Endodermal cell (in vitro differentiated cells): ENCODE results near the gene EMD. TPM values are rescaled to one million over a fixed set of nuclear protein-coding genes. Genes with fewer than 3 reads are reported as not detected.

Experiments used
- DNase-seq: peaks from one replicate; pipeline ENCODE4 v3.0.0-alpha.2; 2017
- H3K27ac ChIP-seq: 2 replicates; pipeline ENCODE4 v1.5.1; 2013; ENCODE audit warnings: mild to moderate bottlenecking, low read depth, low read length, moderate library complexity
- H3K27me3 ChIP-seq: 2 replicates; pipeline ENCODE4 v1.6.1; 2013; ENCODE audit warnings: mild to moderate bottlenecking, low read length, moderate library complexity; ENCODE audit not compliant: insufficient read depth, control insufficient read depth, poor library complexity, severe bottlenecking
- H3K36me3 ChIP-seq: 2 replicates; pipeline ENCODE4 v1.7.0; 2013; ENCODE audit warnings: mild to moderate bottlenecking, low read length, moderate library complexity; ENCODE audit not compliant: control insufficient read depth, insufficient read depth
- H3K4me1 ChIP-seq: one replicate; pipeline ENCODE4 v1.7.0; 2013; ENCODE audit warnings: low read length; ENCODE audit not compliant: control insufficient read depth, insufficient read depth
- H3K4me3 ChIP-seq: 2 replicates; pipeline ENCODE4 v1.5.1; 2013; ENCODE audit warnings: mild to moderate bottlenecking, low read length, moderate library complexity
- H3K9ac ChIP-seq: 2 replicates; pipeline ENCODE4 v1.6.1; 2013; ENCODE audit warnings: mild to moderate bottlenecking, low read length, moderate library complexity; ENCODE audit not compliant: poor library complexity, severe bottlenecking; ENCODE audit errors: extremely low read depth
- H3K9me3 ChIP-seq: 2 replicates; pipeline ENCODE4 v1.6.1; 2013; ENCODE audit warnings: mild to moderate bottlenecking, low read length, moderate library complexity; ENCODE audit not compliant: control insufficient read depth
- H3K27ac Mint-ChIP-seq: 2 replicates; pipeline ENCODE4 v1.8.0; 2020; ENCODE audit warnings: mixed read lengths
- H3K27me3 Mint-ChIP-seq: 2 replicates; pipeline ENCODE4 v1.8.0; 2021; ENCODE audit warnings: mild to moderate bottlenecking, mixed read lengths; ENCODE audit not compliant: insufficient read depth
- H3K36me3 Mint-ChIP-seq: 2 replicates; pipeline ENCODE4 v1.8.0; 2020; ENCODE audit warnings: low read depth, mixed read lengths
- H3K4me1 Mint-ChIP-seq: 2 replicates; pipeline ENCODE4 v1.8.0; 2020; ENCODE audit warnings: mixed read lengths
- H3K4me3 Mint-ChIP-seq: 2 replicates; pipeline ENCODE4 v1.8.0; 2020; ENCODE audit warnings: mild to moderate bottlenecking, moderate library complexity, mixed read lengths
- H3K9me3 Mint-ChIP-seq: 2 replicates; pipeline ENCODE4 v1.8.0; 2020; ENCODE audit warnings: mild to moderate bottlenecking, mixed read lengths
- CTCF ChIP-seq: fragments of 200-600 bp; sonication (generic); conservative IDR thresholded peaks from 2 replicates; pipeline ENCODE4 v1.5.0; 2021; ENCODE audit warnings: antibody characterized with exemption, mild to moderate bottlenecking
- WGBS, 2 experiments: methylation state at CpG; one replicate each; pipeline versions ENCODE4 v1.1.5 to v1.1.7; 2013; ENCODE audit warnings: missing lambda C conversion rate in 2 of 2, mixed read lengths in 1 of 2; ENCODE audit not compliant: insufficient coverage in 1 of 2, insufficient read length in 1 of 2; 5-methylcytosine and 5-hydroxymethylcytosine counted together
- total RNA-seq, 2 donors: library from RNA; stranded (reverse); fragmentation: NEBNext Ultra II Directional in 1 of 2; extraction: Animal tissue kit (Norgen Biotek cat#: 25700) in 1 of 2; gene quantifications; 2 replicates in 1 of 2; 3 replicates in 1 of 2; pipeline ENCODE4 v1.2.1, GENCODE V29; 2021

The EMD gene
- total RNA-seq, 2 donors from 2014 or later, result 60.3 to 76.4 TPM

GRCh38 chrX:154365052-154365600 lies 14.0 kb upstream of the EMD start:
- Histone ChIP-seq H3K9ac (no peak overlapping the region), H3K36me3 (peaks cover 72% of the 10 kb centered on the region), H3K4me3 (no peak overlapping the region), H3K27ac (no peak overlapping the region), H3K9me3 (no peaks in the 10 kb centered on the region), H3K27me3 (no peaks in the 10 kb centered on the region), H3K4me1 (no peaks in the 10 kb centered on the region)
- H3K4me1 Mint-ChIP-seq, result no peaks in the 10 kb centered on the region
- no peaks in the 10 kb centered on the region for H3K27me3 Mint-ChIP-seq
- TF ChIP-seq CTCF, result no peak
- peaks cover 49% of the 10 kb centered on the region for H3K36me3 Mint-ChIP-seq
- H3K27ac Mint-ChIP-seq, result no peak overlapping the region
- no peak overlapping the region for H3K4me3 Mint-ChIP-seq
- no peak for DNase-seq
- H3K9me3 Mint-ChIP-seq, result peaks cover 58% of the 10 kb centered on the region
- WGBS, 2 experiments, result 95 to 96% methylated on average over 4 to 20 of the region's 20 CpGs

- no peak overlapping the region for H3K27ac Mint-ChIP-seq
- DNase-seq, result no peak
- H3K27me3 Mint-ChIP-seq, result no peaks in the 10 kb centered on the region
- Histone ChIP-seq H3K27ac (no peak overlapping the region), H3K27me3 (no peaks in the 10 kb centered on the region), H3K4me1 (no peaks in the 10 kb centered on the region), H3K9ac (no peak overlapping the region), H3K4me3 (no peak overlapping the region), H3K36me3 (peaks cover 75% of the 10 kb centered on the region), H3K9me3 (no peaks in the 10 kb centered on the region)
- no peaks in the 10 kb centered on the region for H3K4me1 Mint-ChIP-seq
- TF ChIP-seq CTCF, result no peak
- no peak overlapping the region for H3K4me3 Mint-ChIP-seq
- peaks cover 44% of the 10 kb centered on the region for H3K36me3 Mint-ChIP-seq
- 96 to 98% methylated on average over 8 to 32 of the region's 32 CpGs for WGBS, 2 experiments
- peaks cover 54% of the 10 kb centered on the region for H3K9me3 Mint-ChIP-seq
Measured at GRCh38 chrX:154365997-154366665, 13.0 kb upstream of the EMD start.

GRCh38 chrX:154366666-154367055 lies 12.4 kb upstream of the EMD start:
- Mint-ChIP-seq H3K4me1 (no peaks in the 10 kb centered on the region), H3K4me3 (no peak overlapping the region), H3K27me3 (no peaks in the 10 kb centered on the region), H3K27ac (peak overlapping the region; percentile 72), H3K9me3 (peaks cover 49% of the 10 kb centered on the region), H3K36me3 (peaks cover 38% of the 10 kb centered on the region)
- Histone ChIP-seq H3K27ac (no peak overlapping the region), H3K9me3 (no peaks in the 10 kb centered on the region), H3K4me3 (peak overlapping the region; percentile 92), H3K9ac (no peak overlapping the region), H3K4me1 (no peaks in the 10 kb centered on the region), H3K36me3 (peaks cover 71% of the 10 kb centered on the region), H3K27me3 (no peaks in the 10 kb centered on the region)
- TF ChIP-seq CTCF, result no peak
- no peak for DNase-seq
- 92 to 94% methylated on average over 2 to 11 of the region's 11 CpGs for WGBS, 2 experiments
